ENCODE results near the gene SLC4A7.

The SLC4A7 gene

GRCh38 chr3:27387625-27388024 lies 96.6 kb downstream of the SLC4A7 start:
- H3K9me3 ChIP-seq (ENCODE audit: control insufficient read depth, insufficient read depth, low read length): no peaks in the 10 kb centered on the region
- H3K27me3 ChIP-seq (ENCODE audit: control insufficient read depth, insufficient read depth, low read length): no peaks in the 10 kb centered on the region
- H3K4me1 ChIP-seq (ENCODE audit: control insufficient read depth, insufficient read depth, low read length): no peaks in the 10 kb centered on the region
- no peak overlapping the region for H3K4me3 ChIP-seq (ENCODE audit: low read depth, low read length)
- no peak overlapping the region for H3K9ac ChIP-seq (ENCODE audit: low read depth, low read length)
- H3K36me3 ChIP-seq (ENCODE audit: control insufficient read depth, insufficient read depth, low read length): peaks cover 92% of the 10 kb centered on the region
- H3K27ac ChIP-seq (ENCODE audit: low read depth, low read length): peak overlapping the region; percentile 3

GRCh38 chr3:27385504-27385903 lies 98.7 kb downstream of the SLC4A7 start:
- Histone ChIP-seq H3K4me1 (ENCODE audit: control insufficient read depth, insufficient read depth, low read length) (no peaks in the 10 kb centered on the region), H3K9me3 (ENCODE audit: control insufficient read depth, insufficient read depth, low read length) (no peaks in the 10 kb centered on the region), H3K9ac (ENCODE audit: low read depth, low read length) (no peak overlapping the region), H3K27ac (ENCODE audit: low read depth, low read length) (no peak overlapping the region), H3K27me3 (ENCODE audit: control insufficient read depth, insufficient read depth, low read length) (no peaks in the 10 kb centered on the region), H3K36me3 (ENCODE audit: control insufficient read depth, insufficient read depth, low read length) (peaks cover 92% of the 10 kb centered on the region), H3K4me3 (ENCODE audit: low read depth, low read length) (no peak overlapping the region)

- H3K9ac ChIP-seq (ENCODE audit: low read depth, low read length): no peak overlapping the region
- no peaks in the 10 kb centered on the region for H3K27me3 ChIP-seq (ENCODE audit: control insufficient read depth, insufficient read depth, low read length)
- H3K27ac ChIP-seq (ENCODE audit: low read depth, low read length): no peak overlapping the region
- peaks cover 91% of the 10 kb centered on the region for H3K36me3 ChIP-seq (ENCODE audit: control insufficient read depth, insufficient read depth, low read length)
- no peak overlapping the region for H3K4me3 ChIP-seq (ENCODE audit: low read depth, low read length)
- no peaks in the 10 kb centered on the region for H3K4me1 ChIP-seq (ENCODE audit: control insufficient read depth, insufficient read depth, low read length)
- H3K9me3 ChIP-seq (ENCODE audit: control insufficient read depth, insufficient read depth, low read length): no peaks in the 10 kb centered on the region
Observed at GRCh38 chr3:27384191-27384590, 100.0 kb downstream of the SLC4A7 start.

- Histone ChIP-seq H3K4me3 (ENCODE audit: low read depth, low read length) (no peak overlapping the region), H3K9me3 (ENCODE audit: control insufficient read depth, insufficient read depth, low read length) (no peaks in the 10 kb centered on the region), H3K4me1 (ENCODE audit: control insufficient read depth, insufficient read depth, low read length) (no peaks in the 10 kb centered on the region), H3K9ac (ENCODE audit: low read depth, low read length) (no peak overlapping the region), H3K27ac (ENCODE audit: low read depth, low read length) (no peak overlapping the region), H3K27me3 (ENCODE audit: control insufficient read depth, insufficient read depth, low read length) (no peaks in the 10 kb centered on the region), H3K36me3 (ENCODE audit: control insufficient read depth, insufficient read depth, low read length) (peaks cover 87% of the 10 kb centered on the region)
Observed at GRCh38 chr3:27380433-27381357, 103.5 kb downstream of the SLC4A7 start.

- H3K36me3 ChIP-seq (ENCODE audit: control insufficient read depth, insufficient read depth, low read length): peaks cover 77% of the 10 kb centered on the region
Observed at GRCh38 chr3:27378331-27378730, 105.9 kb downstream of the SLC4A7 start.

GRCh38 chr3:27376109-27376772 lies 107.9 kb downstream of the SLC4A7 start:
- H3K27ac ChIP-seq (ENCODE audit: low read depth, low read length): no peak overlapping the region
- peaks cover 59% of the 10 kb centered on the region for H3K36me3 ChIP-seq (ENCODE audit: control insufficient read depth, insufficient read depth, low read length)
- no peaks in the 10 kb centered on the region for H3K9me3 ChIP-seq (ENCODE audit: control insufficient read depth, insufficient read depth, low read length)
- H3K4me3 ChIP-seq (ENCODE audit: low read depth, low read length): no peak overlapping the region
- no peak overlapping the region for H3K9ac ChIP-seq (ENCODE audit: low read depth, low read length)
- 0 out of 2 replicates have a peak, but pooled peaks cover 4% of the 10 kb centered on the region for H3K4me1 ChIP-seq (ENCODE audit: control insufficient read depth, insufficient read depth, low read length)
- H3K27me3 ChIP-seq (ENCODE audit: control insufficient read depth, insufficient read depth, low read length): no peaks in the 10 kb centered on the region

More at GRCh38 chr3:27378331-27378730, 105.9 kb downstream of the SLC4A7 start:
- Histone ChIP-seq H3K4me3 (ENCODE audit: low read depth, low read length) (no peak overlapping the region), H3K9ac (ENCODE audit: low read depth, low read length) (no peak overlapping the region), H3K9me3 (ENCODE audit: control insufficient read depth, insufficient read depth, low read length) (no peaks in the 10 kb centered on the region), H3K27ac (ENCODE audit: low read depth, low read length) (no peak overlapping the region), H3K27me3 (ENCODE audit: control insufficient read depth, insufficient read depth, low read length) (no peaks in the 10 kb centered on the region), H3K4me1 (ENCODE audit: control insufficient read depth, insufficient read depth, low read length) (no peaks in the 10 kb centered on the region)

GRCh38 chr3:27368831-27369607 lies 115.2 kb downstream of the SLC4A7 start, which contains the start of gene NEK10:
NEK10 (minus strand) TSS chr3:27369383; CDS start chr3:27352882, 16,501 bp downstream.
- Histone ChIP-seq H3K9ac (ENCODE audit: low read depth, low read length) (no peak within 1 kb of the TSS), H3K27ac (ENCODE audit: low read depth, low read length) (no peak within 1 kb of the TSS)

GRCh38 chr3:27366062-27366591 lies 118.1 kb downstream of the SLC4A7 start:
- H3K36me3 ChIP-seq (ENCODE audit: control insufficient read depth, insufficient read depth, low read length): no peaks in the 10 kb centered on the region
- H3K9ac ChIP-seq (ENCODE audit: low read depth, low read length): no peak overlapping the region
- no peaks in the 10 kb centered on the region for H3K9me3 ChIP-seq (ENCODE audit: control insufficient read depth, insufficient read depth, low read length)
- H3K27ac ChIP-seq (ENCODE audit: low read depth, low read length): no peak overlapping the region
- no peak overlapping the region for H3K4me3 ChIP-seq (ENCODE audit: low read depth, low read length)
- H3K27me3 ChIP-seq (ENCODE audit: control insufficient read depth, insufficient read depth, low read length): peaks cover 5% of the 10 kb centered on the region; the same call in 1 of the 2 replicates
- H3K4me1 ChIP-seq (ENCODE audit: control insufficient read depth, insufficient read depth, low read length): peaks cover 5% of the 10 kb centered on the region; the same call in 1 of the 2 replicates

More at GRCh38 chr3:27368831-27369607, 115.2 kb downstream of the SLC4A7 start, which contains the start of gene NEK10:
- H3K4me1 ChIP-seq (ENCODE audit: control insufficient read depth, insufficient read depth, low read length): peaks cover 9% of the 10 kb centered on the region; the same call in 1 of the 2 replicates
- H3K27me3 ChIP-seq (ENCODE audit: control insufficient read depth, insufficient read depth, low read length): peaks cover 5% of the 10 kb centered on the region; the same call in 1 of the 2 replicates
- peaks cover 7% of the 10 kb centered on the region; the same call in 1 of the 2 replicates for H3K36me3 ChIP-seq (ENCODE audit: control insufficient read depth, insufficient read depth, low read length)
- no peaks in the 10 kb centered on the region for H3K9me3 ChIP-seq (ENCODE audit: control insufficient read depth, insufficient read depth, low read length)
- peak within 1 kb of the TSS; percentile 83 for H3K4me3 ChIP-seq (ENCODE audit: low read depth, low read length)

- Histone ChIP-seq H3K36me3 (ENCODE audit: control insufficient read depth, insufficient read depth, low read length) (no peaks in the 10 kb centered on the region), H3K4me3 (ENCODE audit: low read depth, low read length) (no peak overlapping the region), H3K9me3 (ENCODE audit: control insufficient read depth, insufficient read depth, low read length) (no peaks in the 10 kb centered on the region), H3K27me3 (ENCODE audit: control insufficient read depth, insufficient read depth, low read length) (no peaks in the 10 kb centered on the region), H3K27ac (ENCODE audit: low read depth, low read length) (no peak overlapping the region), H3K4me1 (ENCODE audit: control insufficient read depth, insufficient read depth, low read length) (peaks cover 9% of the 10 kb centered on the region; the same call in 1 of the 2 replicates), H3K9ac (ENCODE audit: low read depth, low read length) (no peak overlapping the region)
Observed at GRCh38 chr3:27360113-27361078, 123.8 kb downstream of the SLC4A7 start.
